HepG2 (cell line): ENCODE results near the gene CGB5. TPM values are rescaled to one million over a fixed set of nuclear protein-coding genes. Genes with fewer than 3 reads are reported as not detected.
A peak's percentile ranks its signal among the peaks of the same experiment; 100 is the strongest.
"Not testable (repeated sequence)": the region's sequence is repeated elsewhere in the genome, so short reads cannot be mapped to it uniquely, and the experiment has no call there.

Source experiments
- ATAC-seq: fragments of 200-7000 bp; cut with Tn5 transposase; 3 replicates; pipeline ENCODE4 v1.9.1; 2020; ENCODE audit warnings: mild to moderate bottlenecking, moderate library complexity
- Bru-seq: library from RNA; stranded (reverse); fragments of 400-500 nt; gene quantifications from one replicate; lab custom pipeline; 2021; lab: Mats Ljungman, UMichigan
- BruChase-seq, 2 experiments: library from RNA; stranded (reverse); fragments of 400-500 nt; gene quantifications; one replicate each; lab custom pipeline; 2021; lab: Mats Ljungman, UMichigan
- BruUV-seq: library from RNA; stranded (reverse); fragments of 400-500 nt; replicated peaks from 2 replicates; lab custom pipeline; 2021; lab: Mats Ljungman, UMichigan
- CTCF ChIA-PET: fragments of 300-600 bp; formaldehyde crosslinking; extraction: SDS; loops from one replicate; lab custom pipeline; 2021; ENCODE audit warnings: low total read pairs, inconsistent platforms, low intra/inter-chr PET ratio; lab: Yijun Ruan, JAX
- POLR2A ChIA-PET: fragments of 350-600 bp; sonication (Branson Sonifier 250); formaldehyde crosslinking; loops from one replicate; lab custom pipeline; 2020; ENCODE audit warnings: antibody characterized with exemption, inconsistent platforms; lab: Yijun Ruan, JAX
- DNase-seq: peaks from one replicate; pipeline ENCODE4 v3.0.0-alpha.2; 2015; ENCODE audit warnings: low spot score
- FAIRE-seq: peaks from 3 replicates; lab custom pipeline; 2011; peaks lifted over from hg19 to GRCh38; lab: Jason Lieb, UNC
- H2AFZ ChIP-seq: one replicate; pipeline ENCODE4 v1.6.1; 2011; ENCODE audit warnings: low read length, inconsistent platforms
- H3K27ac ChIP-seq: fragments of 300-600 bp; 3 replicates; pipeline ENCODE4 v1.8.0; 2011; ENCODE audit warnings: mixed run types, mild to moderate bottlenecking, mixed read lengths, low read length, inconsistent platforms; ENCODE audit not compliant: insufficient read depth; ENCODE audit errors: extremely low read length
- H3K27me3 ChIP-seq, 2 experiments: fragments of 200-600 bp in 1 of 2; 2 replicates in 1 of 2; 3 replicates in 1 of 2; pipeline versions ENCODE4 v1.6.0 to v1.8.0; 2011; ENCODE audit warnings: low read length in 2 of 2, mild to moderate bottlenecking in 2 of 2, moderate library complexity in 2 of 2, inconsistent platforms in 1 of 2; ENCODE audit not compliant: insufficient read depth in 2 of 2, control insufficient read depth in 1 of 2
- H3K36me3 ChIP-seq, 2 experiments: fragments of 200-600 bp in 1 of 2; replicated peaks in 1 of 2; 2 replicates in 1 of 2; 3 replicates in 1 of 2; pipeline versions ENCODE4 v1.5.1 to v1.8.0; 2011; ENCODE audit warnings: low read length in 2 of 2, inconsistent platforms in 1 of 2; ENCODE audit not compliant: insufficient read depth in 2 of 2, control insufficient read depth in 1 of 2
- H3K4me1 ChIP-seq: 2 replicates; pipeline ENCODE4 v1.5.1; 2012; ENCODE audit warnings: low read length, inconsistent platforms; ENCODE audit not compliant: insufficient read depth
- H3K4me2 ChIP-seq: 2 replicates; pipeline ENCODE4 v1.6.0; 2011; ENCODE audit warnings: low read depth, low read length, inconsistent platforms
- H3K4me3 ChIP-seq, 3 experiments: fragments of 200-600 bp in 1 of 3; sonication (generic), shearing (Covaris generic) in 1 of 3; replicated peaks in 1 of 3; 2 replicates each; pipeline ENCODE4 v1.5.1; 2011 to 2016; ENCODE audit warnings: low read length in 3 of 3, inconsistent platforms in 2 of 3, low read depth in 2 of 3, mild to moderate bottlenecking in 2 of 3, control low read depth in 1 of 3, mixed read lengths in 1 of 3; ENCODE audit not compliant: insufficient read depth in 1 of 3
- H3K79me2 ChIP-seq: one replicate; pipeline ENCODE4 v1.6.1; 2011; ENCODE audit warnings: low read length, inconsistent platforms; ENCODE audit not compliant: insufficient read depth
- H3K9ac ChIP-seq: 2 replicates; pipeline ENCODE4 v1.6.0; 2011; ENCODE audit warnings: mild to moderate bottlenecking, low read depth, low read length, inconsistent platforms; ENCODE audit not compliant: insufficient read depth
- H3K9me3 ChIP-seq: 2 replicates; pipeline ENCODE4 v1.5.1; 2012; ENCODE audit warnings: mild to moderate bottlenecking, low read length
- H4K20me1 ChIP-seq: 2 replicates; pipeline ENCODE4 v1.6.0; 2011; ENCODE audit warnings: inconsistent platforms, mild to moderate bottlenecking, low read length, moderate library complexity; ENCODE audit not compliant: insufficient read depth
- FOXA1 ChIP-seq, 2 experiments: fragments of 450-650 bp in 1 of 2; sonication (generic) in 1 of 2; formaldehyde crosslinking in 1 of 2; IDR thresholded peaks; 2 replicates each; pipeline versions ENCODE4 v1.4.0 to v1.6.1; 2016 to 2020; ENCODE audit warnings: missing genetic modification reagents in 1 of 2
- MAZ ChIP-seq, 2 experiments: sonication (generic) in 1 of 2; formaldehyde crosslinking in 1 of 2; IDR thresholded peaks; 2 replicates each; pipeline versions ENCODE4 v1.5.0 to v1.6.1; 2012 to 2020; ENCODE audit warnings: low read depth in 2 of 2, mild to moderate bottlenecking in 2 of 2, borderline replicate concordance in 1 of 2, improper control_type of control experiment in 1 of 2, low read length in 1 of 2, missing genetic modification reagents in 1 of 2, moderate library complexity in 1 of 2
- SMAD3 ChIP-seq: sonication (generic); formaldehyde crosslinking; IDR thresholded peaks from 2 replicates; pipeline ENCODE4 v1.4.0; 2020; ENCODE audit warnings: missing genetic modification reagents
- ZNF33B ChIP-seq: sonication (generic); formaldehyde crosslinking; IDR thresholded peaks from 2 replicates; pipeline ENCODE4 v1.5.1; 2020; ENCODE audit warnings: mild to moderate bottlenecking, missing genetic modification reagents
- WGBS: methylation state at CpG from one replicate; pipeline ENCODE4 v1.1.6; 2017; ENCODE audit warnings: low lambda C conversion rate; 5-methylcytosine and 5-hydroxymethylcytosine counted together
- in situ Hi-C: cut with HindIII; loops from 2 replicates; pipeline ENCODE4 v1.10.0; 2017; ENCODE audit warnings: low pct_unique_long_range_greater_than_20kb; ENCODE audit not compliant: extremely low pct_ligation_motif_present
- intact Hi-C: fragments of 100-400 bp; cut with micrococcal nuclease; formaldehyde crosslinking; loops from one replicate; pipeline ENCODE4 v1.10.0; 2022; ENCODE audit not compliant: unreplicated experiment
- long read RNA-seq, 2 experiments: library from RNA in 1 of 2; library from polyadenylated mRNA in 1 of 2; stranded (forward) in 1 of 2; unstranded in 1 of 2; transcript quantifications; one replicate each; pipeline ENCODE4 v2.0.0, GENCODE V29; 2019 to 2022
- polyA minus RNA-seq, 3 experiments: library from RNA; depleted of rRNA, polyadenylated mRNA; stranded (reverse); fragments of >200 nt; gene quantifications; 2 replicates each; pipeline ENCODE4 v1.2.3, GENCODE V29; 2011; ENCODE audit warnings: low replicate concordance in 1 of 3
- polyA plus RNA-seq, 8 experiments: library from polyadenylated mRNA; depleted of rRNA in 3 of 8; stranded (reverse) in 7 of 8; unstranded in 1 of 8; fragments of >200 nt; fragmentation: Illumina TruSeq in 4 of 8; extraction: Trizol in 4 of 8; gene quantifications; 2 replicates each; pipeline versions ENCODE4 v1.2.1 to v1.2.3, GENCODE V29; 2011 to 2016; ENCODE audit warnings: low read depth in 4 of 8, missing spikeins in 1 of 8, mixed read lengths in 1 of 8; ENCODE audit not compliant: insufficient read depth in 1 of 8
- total RNA-seq, 5 experiments: library from RNA; depleted of rRNA; stranded (reverse); fragments of >200 nt; fragmentation: Illumina TruSeq; extraction: Trizol; gene quantifications; 2 replicates each; pipeline ENCODE4 v1.2.3, GENCODE V29; 2016; ENCODE audit warnings: low read depth in 1 of 5
- TF ChIP-seq, protein P1 (sequence below): sonication (generic); formaldehyde crosslinking; IDR thresholded peaks from 2 replicates; pipeline ENCODE4 v1.4.0; 2020; ENCODE audit warnings: mild to moderate bottlenecking, low read depth, missing genetic modification reagents
- TF ChIP-seq, protein P2 (sequence below): sonication (generic); formaldehyde crosslinking; IDR thresholded peaks from 2 replicates; pipeline ENCODE4 v1.4.0; 2020; ENCODE audit warnings: missing genetic modification reagents, borderline replicate concordance

Gene CGB5
- total RNA-seq (2016; rRNA removed; fragmentation: Illumina TruSeq; extraction: Trizol), result not detected in 2 replicates
- not detected in 2 replicates for total RNA-seq (2016; cell fraction: cytosol; rRNA removed; fragmentation: Illumina TruSeq; extraction: Trizol; ENCODE audit: low read depth)
- not detected in 2 replicates for total RNA-seq (2016; cell fraction: insoluble cytoplasmic fraction; rRNA removed; fragmentation: Illumina TruSeq; extraction: Trizol)
- total RNA-seq (2016; cell fraction: membrane; rRNA removed; fragmentation: Illumina TruSeq; extraction: Trizol), result not detected in 2 replicates
- not detected in 2 replicates for total RNA-seq (2016; cell fraction: nucleus; rRNA removed; fragmentation: Illumina TruSeq; extraction: Trizol)
- polyA plus RNA-seq (2011; rRNA removed), result not detected in 2 replicates
- polyA plus RNA-seq (2011; cell fraction: cytosol; rRNA removed), result not detected in 2 replicates
- not detected in 2 replicates for polyA plus RNA-seq (2011; cell fraction: nucleus; rRNA removed)
- not detected in 2 replicates for polyA plus RNA-seq (2012)
- polyA plus RNA-seq (2016; cell fraction: cytosol; fragmentation: Illumina TruSeq; extraction: Trizol; ENCODE audit: low read depth), result not detected in 2 replicates
- not detected in 2 replicates for polyA plus RNA-seq (2016; cell fraction: insoluble cytoplasmic fraction; fragmentation: Illumina TruSeq; extraction: Trizol; ENCODE audit: low read depth)
- polyA plus RNA-seq (2016; cell fraction: membrane; fragmentation: Illumina TruSeq; extraction: Trizol; ENCODE audit: low read depth), result not detected in 2 replicates
- not detected in 2 replicates for polyA plus RNA-seq (2016; cell fraction: nucleus; fragmentation: Illumina TruSeq; extraction: Trizol; ENCODE audit: insufficient read depth, low read depth)
- not detected in 2 replicates for polyA minus RNA-seq (2011; rRNA and poly(A)+ RNA removed; ENCODE audit: low replicate concordance)
- not detected in 2 replicates for polyA minus RNA-seq (2011; cell fraction: cytosol; rRNA and poly(A)+ RNA removed)
- not detected in 2 replicates for polyA minus RNA-seq (2011; cell fraction: nucleus; rRNA and poly(A)+ RNA removed)
- not detected for Bru-seq, nascent RNA
- not detected for BruChase-seq, experiment 1, labeled RNA remaining after a 6-hour chase
- not detected for BruChase-seq, experiment 2, labeled RNA remaining after a 2-hour chase
- long read RNA-seq, experiment 1, result 0 reads
- long read RNA-seq, experiment 2, result 0 reads

DNA sequence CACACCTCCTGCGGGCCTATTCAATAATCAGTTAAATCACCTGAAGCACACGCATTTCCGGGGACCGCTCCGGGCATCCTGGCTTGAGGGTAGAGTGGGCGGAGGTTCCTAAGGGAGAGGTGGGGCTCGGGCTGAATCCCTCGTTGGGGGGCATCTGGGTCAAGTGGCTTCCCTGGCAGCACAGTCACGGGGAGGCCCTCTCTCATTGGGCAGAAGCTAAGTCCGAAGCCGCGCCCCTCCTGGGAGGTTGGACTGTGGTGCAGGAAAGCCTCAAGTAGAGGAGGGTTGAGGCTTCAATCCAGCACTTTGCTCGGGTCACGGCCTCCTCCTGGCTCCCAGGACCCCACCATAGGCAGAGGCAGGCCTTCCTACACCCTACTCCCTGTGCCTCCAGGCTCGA lies at the start of gene CGB5:
CGB5 (plus strand) TSS at position 301 of the 400 bp plus-strand sequence. CDS start 362 bp downstream, outside the sequence.
- WGBS, result no CpG with 5 or more reads among the region's 15 CpGs
- FAIRE-seq, POLR2A ChIA-PET, H3K9ac ChIP-seq, BruUV-seq, ATAC-seq, CTCF ChIA-PET, intact Hi-C loops, H3K36me3 ChIP-seq, H3K27ac ChIP-seq, H3K4me2 ChIP-seq, H3K79me2 ChIP-seq, in situ Hi-C loops, H4K20me1 ChIP-seq, H3K4me1 ChIP-seq, H3K27me3 ChIP-seq, H2AFZ ChIP-seq, DNase-seq, H3K4me3 ChIP-seq, H3K9me3 ChIP-seq: not testable (repeated sequence)

DNA sequence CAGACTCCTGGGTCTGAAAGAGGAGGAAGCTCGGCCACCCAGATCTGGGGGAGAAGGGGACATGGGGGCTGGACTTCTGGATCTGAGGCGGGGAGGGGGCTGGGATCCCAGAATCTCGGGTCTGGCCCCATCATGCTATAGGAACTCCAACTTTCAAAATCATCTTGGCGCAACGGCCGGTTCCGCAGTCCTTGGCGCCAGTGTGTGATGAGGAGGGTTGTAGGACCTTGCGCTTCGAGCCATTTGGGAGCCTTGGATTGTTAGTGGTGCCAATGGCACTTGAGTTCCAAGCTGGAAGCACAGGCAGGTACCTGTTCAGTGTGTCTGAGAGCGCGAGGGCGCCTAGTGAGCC lies 49.6 kb upstream of the CGB5 start:
- H3K36me3 ChIP-seq, result peaks cover 3 to 8% of the 10 kb centered on the region in 2 experiments; a peak in 3 of 5 replicates
- TSS peak; percentile 81 for BruUV-seq
- peak overlapping the region; percentile 90 to 98 (median 98) for H3K4me3 ChIP-seq
- intact Hi-C loops, result no loop called here
- no peaks in the 10 kb centered on the region; a peak in 1 of 5 replicates for H3K27me3 ChIP-seq
- FAIRE-seq (no peak), ATAC-seq (no peak), DNase-seq (no peak)
- H4K20me1 ChIP-seq, result no peaks in the 10 kb centered on the region
- 0% methylated on average over 7 of the region's 13 CpGs for WGBS
- peaks cover 59% of the 10 kb centered on the region for H3K79me2 ChIP-seq
- CTCF ChIA-PET, result no interaction called here
- H3K4me1 ChIP-seq, result peaks cover 41% of the 10 kb centered on the region
- H3K9me3 ChIP-seq, result no peaks in the 10 kb centered on the region
- peak overlapping the region; percentile 81 for H3K9ac ChIP-seq
- peak overlapping the region; percentile 80 for H3K27ac ChIP-seq
- H2AFZ ChIP-seq, result no peak overlapping the region
- POLR2A ChIA-PET, result interaction anchor here (0.5 to 3.7 kb wide), 29 partner anchors 9 to 682 kb away, joined by 3 to 57 read pairs (median 6); partner anchors contain the start of genes ALDH16A1, BAX, FTL and NUCB1
- in situ Hi-C loops, result no loop called here
- H3K4me2 ChIP-seq, result peak overlapping the region; percentile 92
- TF ChIP-seq FOXA1 (IDR thresholded peaks at IDR 0.05), result no peak
- TF ChIP-seq FOXA1 (CRISPR knock-in tag; IDR thresholded peaks at IDR 0.05), result no peak
- TF ChIP-seq, protein P1, sequence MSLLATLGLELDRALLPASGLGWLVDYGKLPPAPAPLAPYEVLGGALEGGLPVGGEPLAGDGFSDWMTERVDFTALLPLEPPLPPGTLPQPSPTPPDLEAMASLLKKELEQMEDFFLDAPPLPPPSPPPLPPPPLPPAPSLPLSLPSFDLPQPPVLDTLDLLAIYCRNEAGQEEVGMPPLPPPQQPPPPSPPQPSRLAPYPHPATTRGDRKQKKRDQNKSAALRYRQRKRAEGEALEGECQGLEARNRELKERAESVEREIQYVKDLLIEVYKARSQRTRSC, result 0 out of 2 replicates have a peak, but pooled peaks have one; percentile 17
- 0 out of 2 replicates have a peak, but pooled peaks have one; percentile 49 for TF ChIP-seq ZNF33B (CRISPR knock-in tag)
- TF ChIP-seq MAZ (IDR thresholded peaks at IDR 0.05; ENCODE audit: borderline replicate concordance, low read depth, low read length), result no peak
- 0 out of 2 replicates have a peak, but pooled peaks have one; percentile 7 for TF ChIP-seq MAZ (CRISPR knock-in tag; IDR thresholded peaks at IDR 0.05; ENCODE audit: low read depth)
- TF ChIP-seq SMAD3 (CRISPR knock-in tag), result 0 out of 2 replicates have a peak, but pooled peaks have one; percentile 13
- TF ChIP-seq, protein P2, sequence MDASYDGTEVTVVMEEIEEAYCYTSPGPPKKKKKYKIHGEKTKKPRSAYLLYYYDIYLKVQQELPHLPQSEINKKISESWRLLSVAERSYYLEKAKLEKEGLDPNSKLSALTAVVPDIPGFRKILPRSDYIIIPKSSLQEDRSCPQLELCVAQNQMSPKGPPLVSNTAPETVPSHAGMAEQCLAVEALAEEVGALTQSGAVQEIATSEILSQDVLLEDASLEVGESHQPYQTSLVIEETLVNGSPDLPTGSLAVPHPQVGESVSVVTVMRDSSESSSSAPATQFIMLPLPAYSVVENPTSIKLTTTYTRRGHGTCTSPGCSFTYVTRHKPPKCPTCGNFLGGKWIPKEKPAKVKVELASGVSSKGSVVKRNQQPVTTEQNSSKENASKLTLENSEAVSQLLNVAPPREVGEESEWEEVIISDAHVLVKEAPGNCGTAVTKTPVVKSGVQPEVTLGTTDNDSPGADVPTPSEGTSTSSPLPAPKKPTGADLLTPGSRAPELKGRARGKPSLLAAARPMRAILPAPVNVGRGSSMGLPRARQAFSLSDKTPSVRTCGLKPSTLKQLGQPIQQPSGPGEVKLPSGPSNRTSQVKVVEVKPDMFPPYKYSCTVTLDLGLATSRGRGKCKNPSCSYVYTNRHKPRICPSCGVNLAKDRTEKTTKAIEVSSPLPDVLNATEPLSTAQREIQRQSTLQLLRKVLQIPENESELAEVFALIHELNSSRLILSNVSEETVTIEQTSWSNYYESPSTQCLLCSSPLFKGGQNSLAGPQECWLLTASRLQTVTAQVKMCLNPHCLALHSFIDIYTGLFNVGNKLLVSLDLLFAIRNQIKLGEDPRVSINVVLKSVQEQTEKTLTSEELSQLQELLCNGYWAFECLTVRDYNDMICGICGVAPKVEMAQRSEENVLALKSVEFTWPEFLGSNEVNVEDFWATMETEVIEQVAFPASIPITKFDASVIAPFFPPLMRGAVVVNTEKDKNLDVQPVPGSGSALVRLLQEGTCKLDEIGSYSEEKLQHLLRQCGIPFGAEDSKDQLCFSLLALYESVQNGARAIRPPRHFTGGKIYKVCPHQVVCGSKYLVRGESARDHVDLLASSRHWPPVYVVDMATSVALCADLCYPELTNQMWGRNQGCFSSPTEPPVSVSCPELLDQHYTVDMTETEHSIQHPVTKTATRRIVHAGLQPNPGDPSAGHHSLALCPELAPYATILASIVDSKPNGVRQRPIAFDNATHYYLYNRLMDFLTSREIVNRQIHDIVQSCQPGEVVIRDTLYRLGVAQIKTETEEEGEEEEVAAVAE (CRISPR knock-in tag), result no peak
